ENCODE data around the gene COL16A1.
A peak's percentile ranks its signal among the peaks of the same experiment; 100 is the strongest.

The COL16A1 gene

DNA sequence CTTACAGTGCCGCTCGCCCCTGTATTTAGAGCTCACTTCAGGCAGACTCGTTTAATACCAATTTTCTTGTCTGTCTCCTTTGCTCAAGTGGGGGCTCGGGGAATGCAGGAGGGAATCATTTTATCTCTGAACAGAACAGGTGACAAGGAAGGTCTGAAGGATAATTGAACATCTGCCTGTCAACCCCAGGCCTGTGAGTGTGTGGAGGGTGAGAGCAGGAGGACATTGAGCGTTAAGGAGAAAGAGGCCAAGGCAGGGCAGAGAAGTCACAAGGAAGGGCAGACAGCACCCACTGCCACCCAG, 49.4 kb downstream of the COL16A1 start:
- DNase-seq (ENCODE audit: low spot score in 2 of 2) = no peak
- H3K27ac Mint-ChIP-seq = no peak overlapping the region
- peaks cover 10% of the 10 kb centered on the region for H3K27me3 Mint-ChIP-seq
- ATAC-seq (ENCODE audit: low read depth) = no peak
- no peaks in the 10 kb centered on the region for H3K36me3 Mint-ChIP-seq
- H3K9me3 Mint-ChIP-seq = no peaks in the 10 kb centered on the region
- no peaks in the 10 kb centered on the region for H3K4me1 Mint-ChIP-seq
- H3K4me3 Mint-ChIP-seq = no peak overlapping the region

DNA sequence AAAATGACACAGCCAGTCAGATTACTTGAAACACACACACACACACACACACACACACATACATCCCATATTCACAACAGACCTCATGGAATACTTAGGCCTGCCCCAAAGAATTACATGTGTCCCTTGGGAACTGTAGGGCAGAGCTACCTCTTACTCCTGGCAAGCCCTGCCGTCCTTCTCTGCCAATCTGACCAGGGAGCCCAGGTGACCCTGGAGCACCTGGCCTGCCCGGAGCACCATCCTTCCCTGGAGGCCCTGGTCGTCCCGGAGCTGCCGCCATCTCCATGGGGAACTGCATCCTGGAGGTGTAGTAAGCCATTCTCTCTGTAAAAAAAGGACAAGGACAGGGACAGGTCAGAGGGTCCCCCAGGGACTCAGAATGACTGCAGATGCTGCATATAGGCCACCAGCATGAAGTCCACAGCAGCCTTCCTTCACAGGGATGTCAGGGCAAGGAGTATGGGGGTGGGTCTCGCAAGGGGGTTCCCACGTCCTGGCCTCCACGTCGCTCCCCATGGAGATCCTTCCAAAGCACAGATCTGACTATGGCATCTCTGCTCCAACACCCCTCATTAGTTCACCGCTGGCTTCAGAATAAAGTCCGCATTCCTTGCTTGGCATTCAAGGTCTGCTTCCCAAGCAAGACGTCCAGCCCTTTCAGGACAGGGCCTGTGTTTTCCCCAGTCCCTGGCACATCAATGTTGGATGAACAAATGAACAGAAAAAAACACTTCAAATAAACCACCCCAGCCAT, 49.9 kb downstream of the COL16A1 start:
- no peak overlapping the region for H3K4me3 Mint-ChIP-seq
- no peak overlapping the region for H3K27ac Mint-ChIP-seq
- DNase-seq (ENCODE audit: low spot score in 2 of 2) (no peak), ATAC-seq (ENCODE audit: low read depth) (no peak)
- H3K4me1 Mint-ChIP-seq = no peaks in the 10 kb centered on the region
- H3K27me3 Mint-ChIP-seq = peaks cover 10% of the 10 kb centered on the region
- H3K9me3 Mint-ChIP-seq = no peaks in the 10 kb centered on the region
- H3K36me3 Mint-ChIP-seq = no peaks in the 10 kb centered on the region

DNA sequence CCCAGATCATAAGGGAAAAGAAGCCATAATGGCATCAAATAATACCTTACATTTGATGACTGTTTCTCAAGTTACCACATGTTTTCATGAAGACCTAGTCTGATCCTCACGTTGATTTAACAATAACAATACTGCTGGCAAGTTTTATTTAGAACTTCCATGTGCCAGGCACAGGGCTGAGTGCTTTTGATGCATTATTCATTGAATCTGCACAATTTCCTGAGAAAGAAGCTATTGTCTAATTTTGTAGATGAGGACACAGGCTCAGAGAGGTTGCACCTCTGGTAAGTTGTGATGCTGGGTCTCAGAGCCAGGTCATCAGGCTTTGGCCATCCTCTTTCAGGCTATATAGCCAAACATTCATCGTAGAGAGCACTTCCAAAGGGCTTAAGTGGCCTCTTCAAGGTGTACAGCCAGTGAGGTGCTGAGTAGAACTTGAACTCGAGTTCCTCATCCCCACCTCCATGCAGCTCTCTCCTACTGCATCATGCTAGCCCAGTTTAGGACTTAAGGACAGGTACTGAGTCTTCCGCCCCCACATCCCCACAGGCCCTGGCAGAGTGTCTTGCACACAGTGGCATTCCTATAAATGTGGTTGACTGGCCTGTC, 50.8 kb downstream of the COL16A1 start:
- H3K27me3 Mint-ChIP-seq = peaks cover 8% of the 10 kb centered on the region
- H3K4me1 Mint-ChIP-seq = no peaks in the 10 kb centered on the region
- no peaks in the 10 kb centered on the region for H3K9me3 Mint-ChIP-seq
- no peak overlapping the region for H3K4me3 Mint-ChIP-seq
- H3K36me3 Mint-ChIP-seq = no peaks in the 10 kb centered on the region
- ATAC-seq (ENCODE audit: low read depth) (no peak), DNase-seq (ENCODE audit: low spot score in 2 of 2) (no peak)
- no peak overlapping the region for H3K27ac Mint-ChIP-seq

DNA sequence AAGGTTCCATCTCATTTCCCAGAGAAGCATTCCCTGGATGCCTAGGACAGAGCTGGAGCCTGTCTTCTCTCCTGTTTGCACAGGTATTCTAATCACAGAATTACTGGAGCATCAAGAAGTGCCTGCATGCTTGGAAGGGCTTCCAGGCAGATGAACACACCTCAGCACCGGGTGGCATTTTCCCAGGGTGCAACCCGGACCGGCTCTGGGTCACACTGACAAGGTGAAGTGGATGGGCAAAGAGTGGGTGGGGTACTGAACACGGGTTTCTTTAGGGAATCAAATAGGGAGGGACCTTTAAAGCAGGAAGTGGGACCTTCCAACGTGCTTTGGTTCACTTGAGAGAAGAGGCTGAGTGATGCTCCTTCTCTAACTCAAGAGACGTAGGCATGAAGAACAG, 52.1 kb downstream of the COL16A1 start:
- Mint-ChIP-seq H3K9me3 (no peaks in the 10 kb centered on the region), H3K27me3 (peaks cover 3% of the 10 kb centered on the region), H3K4me3 (no peak overlapping the region), H3K4me1 (peaks cover 3% of the 10 kb centered on the region), H3K36me3 (no peaks in the 10 kb centered on the region), H3K27ac (no peak overlapping the region)
- ATAC-seq (ENCODE audit: low read depth) (no peak), DNase-seq (ENCODE audit: low spot score in 2 of 2) (no peak)

DNA sequence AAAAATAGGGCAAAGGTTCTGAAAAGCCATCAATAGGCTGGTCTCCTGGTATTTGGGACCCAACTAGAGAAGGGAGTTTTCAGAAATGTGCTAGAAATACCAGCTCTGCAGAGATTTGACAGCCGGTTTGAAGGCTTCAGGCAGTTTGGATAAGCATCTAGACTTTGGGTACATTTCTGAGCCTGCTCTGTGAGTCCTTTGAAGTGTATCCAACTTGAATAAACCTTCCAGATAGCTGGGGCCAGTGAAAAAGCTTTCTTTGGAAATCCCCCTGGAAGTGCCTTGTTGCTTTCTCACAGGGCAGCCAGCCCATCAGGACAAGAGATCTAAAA, 52.8 kb downstream of the COL16A1 start:
- peaks cover 3% of the 10 kb centered on the region for H3K27me3 Mint-ChIP-seq
- peaks cover 2% of the 10 kb centered on the region for H3K9me3 Mint-ChIP-seq
- no peaks in the 10 kb centered on the region for H3K36me3 Mint-ChIP-seq
- DNase-seq (ENCODE audit: low spot score in 2 of 2) (no peak), ATAC-seq (ENCODE audit: low read depth) (no peak)
- H3K4me1 Mint-ChIP-seq = peaks cover 5% of the 10 kb centered on the region
- H3K4me3 Mint-ChIP-seq = no peak overlapping the region
- no peak overlapping the region for H3K27ac Mint-ChIP-seq

DNA sequence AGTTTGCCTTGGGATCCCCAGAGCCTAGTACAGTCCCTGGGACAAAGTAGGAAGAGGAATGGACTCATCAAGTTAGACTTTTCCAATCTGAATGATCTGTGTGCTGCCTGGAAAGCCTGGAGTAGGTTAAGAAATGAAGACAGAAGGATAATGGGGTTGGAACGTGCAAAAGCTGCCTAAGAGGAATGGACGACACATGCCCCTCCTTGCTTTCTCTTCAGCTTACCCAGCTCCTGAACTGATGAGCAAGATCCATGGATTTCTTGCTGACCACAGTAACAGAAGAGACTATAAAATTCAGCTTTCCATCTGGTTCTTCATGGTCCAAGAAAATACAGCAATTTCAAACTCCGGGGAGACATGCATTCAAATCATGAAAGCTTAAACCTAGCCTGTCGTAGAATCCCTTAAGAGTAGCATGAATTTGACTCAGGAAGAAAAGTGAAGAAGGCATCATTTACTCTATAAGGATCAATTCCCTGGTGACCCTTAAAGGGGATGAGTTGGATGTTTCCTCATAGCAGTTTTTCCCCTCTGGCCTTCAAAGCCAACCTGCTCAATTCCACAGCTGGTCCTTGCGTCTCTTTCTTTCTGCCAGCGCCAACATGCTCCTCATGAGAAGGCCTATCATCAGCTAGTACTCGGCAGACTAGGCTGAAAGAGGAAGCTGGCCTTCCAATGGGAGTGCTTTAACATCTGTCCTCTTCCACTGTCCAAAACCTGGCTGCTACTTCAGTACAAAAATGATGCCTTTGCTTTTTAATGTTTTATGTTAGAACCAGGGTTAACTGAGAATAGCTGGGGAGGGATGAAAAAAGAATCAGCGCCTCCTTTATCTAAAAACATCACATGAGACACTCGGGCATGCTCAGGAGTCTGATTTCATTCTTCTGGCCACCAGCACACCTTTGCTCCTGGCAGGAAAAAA, 53.4 kb downstream of the COL16A1 start:
- ATAC-seq (ENCODE audit: low read depth) (no peak), DNase-seq (ENCODE audit: low spot score in 2 of 2) (no peak)
- H3K36me3 Mint-ChIP-seq = no peaks in the 10 kb centered on the region
- no peak overlapping the region for H3K27ac Mint-ChIP-seq
- H3K9me3 Mint-ChIP-seq = peaks cover 2% of the 10 kb centered on the region
- no peaks in the 10 kb centered on the region for H3K27me3 Mint-ChIP-seq
- peaks cover 7% of the 10 kb centered on the region for H3K4me1 Mint-ChIP-seq
- H3K4me3 Mint-ChIP-seq = no peak overlapping the region

DNA sequence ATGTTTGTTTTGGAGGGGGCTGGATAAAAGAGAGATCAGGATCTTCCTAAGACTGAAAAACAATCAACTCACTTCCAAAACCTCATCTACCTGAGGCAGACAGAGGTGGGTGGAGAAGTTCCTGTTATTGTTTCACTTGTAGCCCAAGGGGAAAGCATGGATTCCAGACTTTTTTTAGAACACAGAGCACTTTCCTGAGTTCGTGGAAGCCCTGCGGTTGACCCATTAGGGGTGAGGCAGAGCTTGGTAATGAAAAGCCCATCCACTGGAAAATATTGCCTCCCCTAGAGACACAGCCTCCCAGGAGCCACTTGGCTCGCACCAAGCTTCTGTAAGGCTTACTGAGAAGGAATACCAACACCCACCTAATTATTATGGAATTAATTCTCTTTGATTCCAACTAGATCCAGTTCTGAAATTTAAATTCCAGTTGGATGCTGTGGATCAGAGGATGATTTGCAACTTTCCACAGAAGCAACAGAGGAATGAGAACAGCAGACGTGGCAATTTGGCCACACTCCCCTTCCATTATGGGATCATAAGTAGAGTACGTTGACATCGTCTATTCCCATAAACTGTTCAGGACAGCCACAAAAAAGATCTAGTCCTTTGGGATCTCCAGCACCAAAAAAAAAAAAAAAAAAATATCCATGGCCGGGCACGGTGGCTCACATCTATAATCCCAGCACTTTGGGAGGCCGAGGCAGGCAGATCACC, 55.0 kb downstream of the COL16A1 start:
- no peak for DNase-seq (ENCODE audit: low spot score in 2 of 2)
- no peak overlapping the region for H3K27ac Mint-ChIP-seq

DNA sequence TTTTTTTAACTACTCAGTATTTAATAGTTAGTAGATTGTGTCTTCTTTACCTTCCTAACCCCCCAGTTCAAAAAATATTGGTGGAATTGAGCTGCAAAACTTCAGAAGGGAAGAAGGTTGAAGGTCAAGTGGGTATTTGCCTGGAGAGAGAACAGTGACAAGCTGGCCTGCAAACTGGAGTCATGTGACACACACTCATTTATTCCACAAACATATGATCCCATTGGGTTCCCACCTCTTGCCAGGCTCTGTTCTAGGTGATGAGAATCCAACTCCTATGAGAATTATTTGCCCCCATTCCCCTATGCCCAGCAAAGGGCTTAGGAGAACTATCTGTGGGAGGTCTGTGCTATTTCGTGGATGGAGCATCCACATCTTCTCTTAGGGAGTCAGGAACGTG, 55.6 kb downstream of the COL16A1 start:
- no peak for ATAC-seq (ENCODE audit: low read depth)
- Mint-ChIP-seq H3K4me1 (peaks cover 11% of the 10 kb centered on the region), H3K4me3 (no peak overlapping the region), H3K27me3 (no peaks in the 10 kb centered on the region), H3K27ac (no peak overlapping the region), H3K36me3 (no peaks in the 10 kb centered on the region), H3K9me3 (peaks cover 2% of the 10 kb centered on the region)
- DNase-seq (ENCODE audit: low spot score in 2 of 2) = no peak

More for the DNA sequence above, 55.0 kb downstream of the COL16A1 start:
- H3K27me3 Mint-ChIP-seq = no peaks in the 10 kb centered on the region
- peaks cover 2% of the 10 kb centered on the region for H3K9me3 Mint-ChIP-seq
- no peak for ATAC-seq (ENCODE audit: low read depth)
- no peak overlapping the region for H3K4me3 Mint-ChIP-seq
- no peaks in the 10 kb centered on the region for H3K36me3 Mint-ChIP-seq
- H3K4me1 Mint-ChIP-seq = peaks cover 9% of the 10 kb centered on the region

DNA sequence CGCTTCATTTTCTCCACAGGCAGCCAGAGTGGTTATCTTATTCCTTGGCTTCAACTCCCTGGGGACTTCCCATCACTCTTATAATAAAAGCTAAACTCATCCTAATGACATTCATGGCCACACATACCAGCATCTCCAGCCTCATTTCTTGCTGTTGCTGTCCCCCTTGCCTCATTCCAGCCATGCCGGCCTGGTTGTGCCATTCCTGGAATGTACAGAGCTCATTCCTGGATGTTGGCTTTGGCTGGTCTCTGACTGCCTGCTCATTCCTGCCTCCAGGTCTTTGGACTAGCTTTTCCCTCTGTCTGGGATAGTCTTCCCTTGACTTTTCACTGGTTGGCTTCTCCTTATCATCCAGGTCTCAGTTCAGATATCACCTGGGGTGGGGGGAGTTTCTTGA, 56.7 kb downstream of the COL16A1 start:
- H3K9me3 Mint-ChIP-seq = peaks cover 2% of the 10 kb centered on the region
- no peak overlapping the region for H3K27ac Mint-ChIP-seq
- DNase-seq (ENCODE audit: low spot score in 2 of 2) (no peak), ATAC-seq (ENCODE audit: low read depth) (no peak)
- H3K36me3 Mint-ChIP-seq = no peaks in the 10 kb centered on the region
- H3K4me1 Mint-ChIP-seq = peaks cover 11% of the 10 kb centered on the region
- H3K27me3 Mint-ChIP-seq = no peaks in the 10 kb centered on the region
- no peak overlapping the region for H3K4me3 Mint-ChIP-seq

DNA sequence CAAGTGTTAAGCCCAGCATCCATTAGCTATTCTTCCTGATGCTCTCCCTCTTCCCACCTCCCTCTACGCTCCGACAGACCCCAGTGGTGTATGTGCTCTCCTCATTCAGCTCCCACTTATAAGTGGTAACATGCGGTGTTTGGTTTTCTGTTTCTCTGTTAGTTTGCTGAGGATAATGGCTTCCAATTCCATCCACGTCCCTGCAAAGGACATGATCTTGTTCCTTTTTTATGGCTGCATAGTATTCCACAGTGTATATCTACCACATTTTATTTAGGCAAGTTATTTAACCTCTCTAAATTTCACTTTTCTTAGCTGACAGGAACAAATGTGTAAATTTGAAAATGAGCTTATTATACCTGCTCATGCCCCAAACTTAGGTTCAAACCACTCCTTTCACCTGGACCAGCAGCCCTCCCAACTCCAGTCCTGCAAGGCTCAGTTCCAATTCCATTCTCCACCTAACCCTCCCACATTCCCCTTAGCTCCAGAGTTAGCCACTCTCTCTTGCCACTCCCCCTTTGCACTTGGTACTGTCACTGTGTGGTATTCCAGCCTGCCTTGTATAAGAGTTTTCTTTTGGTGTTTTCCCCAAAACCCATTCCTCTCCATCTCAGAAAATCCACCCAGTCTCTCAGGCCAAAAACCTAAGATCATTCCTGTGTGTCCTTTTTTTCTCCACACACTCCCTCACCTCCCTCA, 57.4 kb downstream of the COL16A1 start:
- Mint-ChIP-seq H3K36me3 (no peaks in the 10 kb centered on the region), H3K9me3 (peaks cover 2% of the 10 kb centered on the region), H3K4me3 (peak overlapping the region; percentile 32), H3K4me1 (peaks cover 11% of the 10 kb centered on the region), H3K27ac (peak overlapping the region; percentile 99), H3K27me3 (no peaks in the 10 kb centered on the region)
- DNase-seq (ENCODE audit: low spot score in 2 of 2) (no peak), ATAC-seq (ENCODE audit: low read depth) (no peak)

DNA sequence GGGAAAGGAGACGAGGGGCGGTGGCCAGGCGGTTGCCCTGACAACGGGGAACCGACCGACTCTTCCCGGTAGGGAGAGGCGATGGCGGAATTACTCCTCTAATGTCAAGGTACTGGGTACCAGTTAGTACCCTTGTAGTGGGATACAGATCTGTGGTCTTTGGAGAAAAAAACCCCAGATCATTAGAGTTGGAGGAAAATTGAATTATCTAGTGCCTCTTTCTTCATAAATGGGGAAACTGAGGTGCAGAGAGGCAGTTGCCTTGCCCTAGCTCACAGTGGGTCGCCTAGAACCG, 58.6 kb downstream of the COL16A1 start:
- H3K27me3 Mint-ChIP-seq = no peaks in the 10 kb centered on the region
- DNase-seq (ENCODE audit: low spot score in 2 of 2) (no peak), ATAC-seq (ENCODE audit: low read depth) (no peak)
- peaks cover 2% of the 10 kb centered on the region for H3K9me3 Mint-ChIP-seq
- peaks cover 11% of the 10 kb centered on the region for H3K4me1 Mint-ChIP-seq
- peak overlapping the region; percentile 99 for H3K27ac Mint-ChIP-seq
- H3K36me3 Mint-ChIP-seq = no peaks in the 10 kb centered on the region
- H3K4me3 Mint-ChIP-seq = peak overlapping the region; percentile 95

DNA sequence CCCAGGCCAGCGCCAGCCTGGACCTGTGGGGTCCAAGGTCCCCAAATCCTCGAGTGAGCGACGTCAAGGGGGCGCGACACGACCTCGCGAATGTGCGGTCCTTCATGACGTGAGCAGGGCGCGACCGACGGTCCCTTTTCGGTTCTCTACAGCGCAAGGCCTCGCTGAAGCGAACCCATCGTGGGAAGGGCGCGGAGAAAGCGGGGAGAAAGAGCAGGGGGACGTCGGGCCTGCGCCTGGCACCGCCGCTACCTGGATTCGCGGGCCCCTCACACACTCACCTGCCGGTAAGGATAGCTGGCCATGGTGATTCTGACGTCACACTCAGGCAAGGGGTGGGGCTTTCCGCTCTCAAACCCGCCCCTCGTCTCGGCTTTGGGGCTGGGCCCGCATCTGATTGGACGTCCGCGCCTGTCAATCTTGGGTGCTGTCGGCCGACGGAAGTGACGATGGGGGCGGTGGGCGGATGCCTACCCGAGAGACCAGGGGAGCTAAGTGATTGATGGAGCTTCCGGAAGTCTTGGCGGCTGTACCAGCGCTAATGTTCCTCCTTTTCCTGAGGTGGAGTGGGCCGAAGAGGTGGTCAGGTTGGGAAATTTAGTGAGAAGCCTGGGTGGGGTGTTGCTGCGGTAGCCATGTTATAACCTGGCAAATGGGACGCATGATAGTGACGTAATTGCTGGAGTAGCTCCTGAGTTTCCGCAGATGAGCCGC, 59.1 kb downstream of the COL16A1 start, which contains the start of gene PEF1:
PEF1 (minus strand) TSS at position 317 of the 714 bp plus-strand sequence; CDS start at position 305, 12 bp downstream.
- Mint-ChIP-seq H3K9me3 (peaks cover 2% of the 10 kb centered on the region), H3K4me3 (peak within 1 kb of the TSS; percentile 95), H3K27ac (peak within 1 kb of the TSS; percentile 99)

DNA sequence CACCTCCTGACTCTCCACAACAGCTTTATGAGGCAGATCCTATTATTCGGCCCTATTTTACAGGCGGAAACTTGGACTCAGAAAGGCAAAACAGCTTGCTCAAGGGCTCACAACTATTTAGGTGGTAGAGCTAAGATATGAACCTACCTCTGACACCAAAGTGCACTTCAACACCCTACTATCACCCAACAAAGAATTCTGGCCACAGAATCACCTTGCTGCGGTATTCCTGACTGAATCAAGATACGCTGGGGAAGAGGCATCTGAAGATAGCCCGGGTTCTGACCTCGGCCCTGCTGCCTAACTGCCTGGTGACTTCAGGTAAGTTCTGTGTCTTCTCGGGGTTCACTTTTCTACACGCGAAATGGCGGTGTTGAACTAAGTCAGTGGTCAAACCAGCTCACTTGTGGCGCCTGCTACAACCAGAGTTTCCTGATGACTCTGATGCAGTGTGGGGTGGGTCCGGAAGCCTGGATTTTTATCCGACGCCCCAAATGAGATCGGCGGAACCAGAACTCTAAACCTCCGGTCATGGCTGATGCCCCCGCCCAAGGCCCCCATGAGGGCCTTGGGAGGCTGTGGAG, 59.7 kb downstream of the COL16A1 start:
- ATAC-seq (ENCODE audit: low read depth) = peak; percentile 44
- peak overlapping the region; percentile 95 for H3K4me3 Mint-ChIP-seq
- H3K27me3 Mint-ChIP-seq = no peaks in the 10 kb centered on the region
- H3K9me3 Mint-ChIP-seq = peaks cover 2% of the 10 kb centered on the region
- H3K4me1 Mint-ChIP-seq = peaks cover 11% of the 10 kb centered on the region
- H3K36me3 Mint-ChIP-seq = no peaks in the 10 kb centered on the region
- peak overlapping the region; percentile 99 for H3K27ac Mint-ChIP-seq
- DNase-seq (ENCODE audit: low spot score in 2 of 2) = no peak

More for the DNA sequence above, 59.1 kb downstream of the COL16A1 start, which contains the start of gene PEF1:
- ATAC-seq (ENCODE audit: low read depth) = peak; percentile 89
- H3K27me3 Mint-ChIP-seq = no peaks in the 10 kb centered on the region
- DNase-seq (ENCODE audit: low spot score in 2 of 2) = peak; percentile 99
- H3K4me1 Mint-ChIP-seq = peaks cover 11% of the 10 kb centered on the region
- no peaks in the 10 kb centered on the region for H3K36me3 Mint-ChIP-seq
